ENCODE measurements around the gene ZNF678. TPM values are rescaled to one million over a fixed set of nuclear protein-coding genes. Genes with fewer than 3 reads are reported as not detected.

The ZNF678 gene
- polyA plus RNA-seq, 3 donors, result 1.5 to 1.9 (median 1.7) TPM

DNA sequence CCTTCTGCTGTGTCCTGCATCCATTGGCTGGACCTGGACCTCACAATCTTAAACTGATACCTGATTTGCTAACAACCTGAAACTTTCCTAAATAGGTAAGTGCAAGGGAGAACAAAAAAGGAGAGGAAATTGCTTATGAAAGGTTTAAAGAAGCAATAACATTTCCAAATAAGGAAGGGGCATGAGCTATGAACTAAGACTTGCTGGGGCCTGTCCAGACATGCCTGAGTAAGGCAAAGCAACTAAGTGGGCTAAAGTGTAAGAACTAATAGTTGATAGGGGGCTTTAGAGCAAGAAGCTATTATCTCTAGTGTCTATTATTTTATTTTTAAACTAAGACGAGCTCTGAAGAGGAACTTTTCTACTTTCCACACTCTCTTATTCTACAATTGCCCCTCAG lies 160.1 kb downstream of the ZNF678 start:
- H3K9me3 Mint-ChIP-seq, result peaks cover 40 to 60% (median 49%) of the 10 kb centered on the region in 7 donors
- H2AFZ ChIP-seq (ENCODE audit: insufficient read depth, low read depth, low read length, poor library complexity, severe bottlenecking), result no peak overlapping the region

GRCh38 chr1:227725046-227725445 lies 161.7 kb downstream of the ZNF678 start:
- no peak overlapping the region for H3K4me3 ChIP-seq (replicated peaks in 1 of 3; ENCODE audit: low read depth in 2 of 3, low read length in 3 of 3)
- peaks cover 2 to 28% of the 10 kb centered on the region in 2 donors for H3K27me3 ChIP-seq (ENCODE audit: control insufficient read depth in 2 of 2, insufficient read depth in 2 of 2, low read length in 2 of 2)
- Mint-ChIP-seq H3K4me3 (no peak overlapping the region), H3K9me3 (peaks cover 30 to 50% (median 35%) of the 10 kb centered on the region in 7 donors), H3K27me3 (ENCODE audit: low read depth in 3 of 3) (peaks cover 23 to 42% (median 38%) of the 10 kb centered on the region in 3 donors), H3K36me3 (peaks cover 0 to 1% of the 10 kb centered on the region in 2 donors), H3K27ac (no peak overlapping the region), H3K4me1 (peaks cover 16% of the 10 kb centered on the region)
- no peaks in the 10 kb centered on the region for H3K36me3 ChIP-seq (replicated peaks in 1 of 2; ENCODE audit: control insufficient read depth in 1 of 2, insufficient read depth in 2 of 2, low read length in 2 of 2)
- intact Hi-C loops (cut with micrococcal nuclease), result no loop called here
- H4K20me1 ChIP-seq (ENCODE audit: insufficient read depth, low read length), result no peaks in the 10 kb centered on the region
- no peak overlapping the region for H3K27ac ChIP-seq (ENCODE audit: low read depth in 1 of 2, low read length in 2 of 2)
- H2AFZ ChIP-seq (ENCODE audit: insufficient read depth, low read depth, low read length, poor library complexity, severe bottlenecking), result no peak overlapping the region
- peaks cover 10 to 13% of the 10 kb centered on the region in 2 donors for H3K4me1 ChIP-seq (ENCODE audit: control insufficient read depth in 1 of 2, insufficient read depth in 2 of 2, low read length in 2 of 2)
- TF ChIP-seq, protein P1, sequence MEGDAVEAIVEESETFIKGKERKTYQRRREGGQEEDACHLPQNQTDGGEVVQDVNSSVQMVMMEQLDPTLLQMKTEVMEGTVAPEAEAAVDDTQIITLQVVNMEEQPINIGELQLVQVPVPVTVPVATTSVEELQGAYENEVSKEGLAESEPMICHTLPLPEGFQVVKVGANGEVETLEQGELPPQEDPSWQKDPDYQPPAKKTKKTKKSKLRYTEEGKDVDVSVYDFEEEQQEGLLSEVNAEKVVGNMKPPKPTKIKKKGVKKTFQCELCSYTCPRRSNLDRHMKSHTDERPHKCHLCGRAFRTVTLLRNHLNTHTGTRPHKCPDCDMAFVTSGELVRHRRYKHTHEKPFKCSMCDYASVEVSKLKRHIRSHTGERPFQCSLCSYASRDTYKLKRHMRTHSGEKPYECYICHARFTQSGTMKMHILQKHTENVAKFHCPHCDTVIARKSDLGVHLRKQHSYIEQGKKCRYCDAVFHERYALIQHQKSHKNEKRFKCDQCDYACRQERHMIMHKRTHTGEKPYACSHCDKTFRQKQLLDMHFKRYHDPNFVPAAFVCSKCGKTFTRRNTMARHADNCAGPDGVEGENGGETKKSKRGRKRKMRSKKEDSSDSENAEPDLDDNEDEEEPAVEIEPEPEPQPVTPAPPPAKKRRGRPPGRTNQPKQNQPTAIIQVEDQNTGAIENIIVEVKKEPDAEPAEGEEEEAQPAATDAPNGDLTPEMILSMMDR (IDR thresholded peaks at IDR 0.05), result no peak
- H3K79me2 ChIP-seq (ENCODE audit: insufficient read depth, low read length), result no peaks in the 10 kb centered on the region
- H3K9me3 ChIP-seq (replicated peaks in 1 of 2; ENCODE audit: control insufficient read depth in 1 of 2, insufficient read depth in 1 of 2, low read length in 2 of 2), result peaks cover 27 to 28% of the 10 kb centered on the region in 2 donors
- DNase-seq, result no peak
- no peak overlapping the region for H3K4me2 ChIP-seq (replicated peaks; ENCODE audit: extremely low read depth, low read length, poor library complexity, severe bottlenecking)
- no peak overlapping the region for H3K9ac ChIP-seq (ENCODE audit: insufficient read depth, low read length, poor library complexity, severe bottlenecking)
- WGBS (ENCODE audit: insufficient coverage), result no CpG with 5 or more reads among the region's 2 CpGs

More for the DNA sequence above, 160.1 kb downstream of the ZNF678 start:
- peaks cover 4 to 6% of the 10 kb centered on the region in 2 donors for H3K4me1 ChIP-seq (ENCODE audit: control insufficient read depth in 1 of 2, insufficient read depth in 2 of 2, low read length in 2 of 2)
- no peak for DNase-seq
- H3K79me2 ChIP-seq (ENCODE audit: insufficient read depth, low read length), result no peaks in the 10 kb centered on the region
- no CpG with 5 or more reads among the region's 1 CpG for WGBS (ENCODE audit: insufficient coverage)
- H3K36me3 ChIP-seq (replicated peaks in 1 of 2; ENCODE audit: control insufficient read depth in 1 of 2, insufficient read depth in 2 of 2, low read length in 2 of 2), result no peaks in the 10 kb centered on the region
- peaks cover 0 to 1% of the 10 kb centered on the region in 2 donors for H3K36me3 Mint-ChIP-seq
- H3K4me1 Mint-ChIP-seq, result peaks cover 8% of the 10 kb centered on the region
- TF ChIP-seq, protein P1 (IDR thresholded peaks at IDR 0.05), result no peak
- H3K27ac ChIP-seq (ENCODE audit: low read depth in 1 of 2, low read length in 2 of 2), result no peak overlapping the region
- no peak overlapping the region for H3K4me3 ChIP-seq (replicated peaks in 1 of 3; ENCODE audit: low read depth in 2 of 3, low read length in 3 of 3)
- H3K4me3 Mint-ChIP-seq, result no peak overlapping the region
- no peak overlapping the region for H3K27ac Mint-ChIP-seq
- H3K27me3 ChIP-seq (ENCODE audit: control insufficient read depth in 2 of 2, insufficient read depth in 2 of 2, low read length in 2 of 2), result peaks cover 2 to 16% of the 10 kb centered on the region in 2 donors
- H3K9me3 ChIP-seq (replicated peaks in 1 of 2; ENCODE audit: control insufficient read depth in 1 of 2, insufficient read depth in 1 of 2, low read length in 2 of 2), result peaks cover 38 to 42% of the 10 kb centered on the region in 2 donors
- intact Hi-C loops (cut with micrococcal nuclease), result no loop called here
- no peak overlapping the region for H3K4me2 ChIP-seq (replicated peaks; ENCODE audit: extremely low read depth, low read length, poor library complexity, severe bottlenecking)
- H3K27me3 Mint-ChIP-seq (ENCODE audit: low read depth in 3 of 3), result peaks cover 15 to 31% (median 27%) of the 10 kb centered on the region in 3 donors
- no peaks in the 10 kb centered on the region for H4K20me1 ChIP-seq (ENCODE audit: insufficient read depth, low read length)
- no peak overlapping the region for H3K9ac ChIP-seq (ENCODE audit: insufficient read depth, low read length, poor library complexity, severe bottlenecking)
